Measurements from ENCODE around the gene BLID.

The BLID gene

GRCh38 chr11:122107045-122107444 lies 9.0 kb downstream of the BLID start:
- no peak overlapping the region for H3K4me3 ChIP-seq (ENCODE audit: low read depth, low read length)

GRCh38 chr11:122105044-122105758 lies 10.8 kb downstream of the BLID start:
- no peak overlapping the region for H3K4me3 ChIP-seq (ENCODE audit: low read depth, low read length)

- H3K4me3 ChIP-seq (ENCODE audit: low read depth, low read length), result no peak overlapping the region
These were observed 11.7 kb downstream of the BLID start for GRCh38 chr11:122104341-122104740.

GRCh38 chr11:122103726-122104125 lies 12.3 kb downstream of the BLID start:
- no peak overlapping the region for H3K4me3 ChIP-seq (ENCODE audit: low read depth, low read length)

GRCh38 chr11:122103321-122103720 lies 12.7 kb downstream of the BLID start:
- H3K4me3 ChIP-seq (ENCODE audit: low read depth, low read length), result no peak overlapping the region

GRCh38 chr11:122102426-122102825 lies 13.6 kb downstream of the BLID start:
- H3K4me3 ChIP-seq (ENCODE audit: low read depth, low read length), result no peak overlapping the region

GRCh38 chr11:122101625-122102291 lies 14.3 kb downstream of the BLID start:
- no peak overlapping the region for H3K4me3 ChIP-seq (ENCODE audit: low read depth, low read length)

GRCh38 chr11:122100756-122101080 lies 15.3 kb downstream of the BLID start:
- H3K4me3 ChIP-seq (ENCODE audit: low read depth, low read length), result no peak overlapping the region

- H3K4me3 ChIP-seq (ENCODE audit: low read depth, low read length), result peak overlapping the region; percentile 34
These were observed 15.8 kb downstream of the BLID start for GRCh38 chr11:122100037-122100755.

- peak overlapping the region; percentile 34 for H3K4me3 ChIP-seq (ENCODE audit: low read depth, low read length)
These were observed 16.5 kb downstream of the BLID start for GRCh38 chr11:122099374-122100036.

- H3K4me3 ChIP-seq (ENCODE audit: low read depth, low read length), result no peak overlapping the region
These were observed 17.6 kb downstream of the BLID start for GRCh38 chr11:122098261-122098980.

- H3K4me3 ChIP-seq (ENCODE audit: low read depth, low read length), result no peak overlapping the region
These were observed 18.5 kb downstream of the BLID start for GRCh38 chr11:122097419-122098001.

- H3K4me3 ChIP-seq (ENCODE audit: low read depth, low read length), result no peak overlapping the region
These were observed 19.5 kb downstream of the BLID start for GRCh38 chr11:122096272-122097112.

- H3K4me3 ChIP-seq (ENCODE audit: low read depth, low read length), result no peak overlapping the region
These were observed 20.2 kb downstream of the BLID start for GRCh38 chr11:122095681-122096262.

- H3K4me3 ChIP-seq (ENCODE audit: low read depth, low read length), result no peak overlapping the region
These were observed 21.2 kb downstream of the BLID start for GRCh38 chr11:122094836-122095235.

GRCh38 chr11:122093731-122094275 lies 22.2 kb downstream of the BLID start:
- H3K4me3 ChIP-seq (ENCODE audit: low read depth, low read length), result no peak overlapping the region

- no peak overlapping the region for H3K4me3 ChIP-seq (ENCODE audit: low read depth, low read length)
These were observed 24.2 kb downstream of the BLID start for GRCh38 chr11:122091835-122092234.

- H3K4me3 ChIP-seq (ENCODE audit: low read depth, low read length), result no peak overlapping the region
These were observed 26.9 kb downstream of the BLID start for GRCh38 chr11:122089111-122089510.

GRCh38 chr11:122085712-122086111 lies 30.3 kb downstream of the BLID start:
- no peak overlapping the region for H3K4me3 ChIP-seq (ENCODE audit: low read depth, low read length)
